GM12873 (cell line): ENCODE data around the gene WDR90.

ENCODE experiments used
- CTCF ChIP-seq: IDR thresholded peaks from 2 replicates; pipeline ENCODE4 v1.5.1; 2012; ENCODE audit warnings: low read depth, mild to moderate bottlenecking, moderate library complexity, low read length, control low read depth; ENCODE audit not compliant: insufficient read depth; ENCODE audit errors: missing control alignments

The WDR90 gene

GRCh38 chr16:631808-632358, 17.3 kb upstream of the WDR90 start:
- TF ChIP-seq CTCF = no peak

- no peak for TF ChIP-seq CTCF
Measured at GRCh38 chr16:632486-633335, 16.5 kb upstream of the WDR90 start.

GRCh38 chr16:633336-634050, 15.7 kb upstream of the WDR90 start:
- no peak for TF ChIP-seq CTCF

- TF ChIP-seq CTCF = no peak
Measured at GRCh38 chr16:634051-634670, 15.0 kb upstream of the WDR90 start.

- no peak for TF ChIP-seq CTCF
Measured at GRCh38 chr16:634996-635395, 14.2 kb upstream of the WDR90 start.

- no peak for TF ChIP-seq CTCF
Measured at GRCh38 chr16:635573-636205, 13.5 kb upstream of the WDR90 start.
